ENCODE data around the gene LSAMP.

- TF ChIP-seq CTCF (IDR thresholded peaks at IDR 0.05; ENCODE audit: extremely low read depth in 1 of 2, insufficient read depth in 1 of 2, low read depth in 1 of 2, low read length in 2 of 2) (no peak), MYC (IDR thresholded peaks at IDR 0.05; ENCODE audit: low read depth, low read length) (no peak), POLR2A (IDR thresholded peaks at IDR 0.05; ENCODE audit: low read depth, low read length) (no peak), EZH2 (IDR thresholded peaks at IDR 0.05; ENCODE audit: borderline replicate concordance, low read depth, low read length, severe bottlenecking) (no peak), GATA2 (IDR thresholded peaks at IDR 0.05; ENCODE audit: insufficient read depth, insufficient read length, low read depth, low read length) (no peak), POLR2AphosphoS5 (IDR thresholded peaks at IDR 0.05; ENCODE audit: insufficient read depth, low read depth, low read length) (no peak)
Observed at GRCh38 chr3:115827495-115827894, 617.8 kb downstream of the LSAMP start.
